Trophoblast cell (in vitro differentiated cells and primary cell): Measurements from ENCODE around the gene WNT8A.

Source experiments
- DNase-seq, 2 donors: peaks; one replicate each; pipeline ENCODE4 v3.0.0-alpha.2; 2016
- H2AFZ ChIP-seq: 2 replicates; pipeline ENCODE4 v1.6.1; 2013; ENCODE audit warnings: low read length, moderate library complexity, mild to moderate bottlenecking; ENCODE audit not compliant: insufficient read depth, poor library complexity
- H2AK5ac ChIP-seq: 2 replicates; pipeline ENCODE4 v1.6.1; 2013; ENCODE audit warnings: mild to moderate bottlenecking, low read length
- H2BK120ac ChIP-seq: 2 replicates; pipeline ENCODE4 v1.6.1; 2013; ENCODE audit warnings: low read length, mild to moderate bottlenecking, moderate library complexity; ENCODE audit not compliant: insufficient read depth, poor library complexity
- H2BK12ac ChIP-seq: 2 replicates; pipeline ENCODE4 v1.6.1; 2013; ENCODE audit warnings: mild to moderate bottlenecking, low read length, moderate library complexity
- H2BK5ac ChIP-seq: 2 replicates; pipeline ENCODE4 v1.6.1; 2013; ENCODE audit warnings: low read length, low read depth, moderate library complexity, mild to moderate bottlenecking; ENCODE audit not compliant: poor library complexity
- H3K14ac ChIP-seq: 2 replicates; pipeline ENCODE4 v1.6.1; 2013; ENCODE audit warnings: mild to moderate bottlenecking, low read length
- H3K18ac ChIP-seq: 2 replicates; pipeline ENCODE4 v1.6.1; 2013; ENCODE audit warnings: mild to moderate bottlenecking, low read length
- H3K23ac ChIP-seq: 2 replicates; pipeline ENCODE4 v1.6.1; 2013; ENCODE audit warnings: low read length
- H3K27ac ChIP-seq: 2 replicates; pipeline ENCODE4 v1.5.1; 2013; ENCODE audit warnings: low read depth, mild to moderate bottlenecking, inconsistent platforms, low read length, moderate library complexity
- H3K27me3 ChIP-seq: 2 replicates; pipeline ENCODE4 v1.6.1; 2013; ENCODE audit warnings: inconsistent platforms, mild to moderate bottlenecking, low read length, moderate library complexity; ENCODE audit not compliant: insufficient read depth
- H3K36me3 ChIP-seq, 2 experiments: 1 replicate in 1 of 2; 2 replicates in 1 of 2; pipeline ENCODE4 v1.6.1; 2013; ENCODE audit warnings: low read length in 2 of 2, mild to moderate bottlenecking in 2 of 2, moderate library complexity in 1 of 2; ENCODE audit not compliant: insufficient read depth in 2 of 2, control insufficient read depth in 1 of 2
- H3K4ac ChIP-seq: 2 replicates; pipeline ENCODE4 v1.6.1; 2013; ENCODE audit warnings: low read depth, mild to moderate bottlenecking, low read length, moderate library complexity
- H3K4me1 ChIP-seq, 2 experiments: 1 replicate in 1 of 2; 2 replicates in 1 of 2; pipeline ENCODE4 v1.6.1; 2013; ENCODE audit warnings: low read length in 2 of 2, mild to moderate bottlenecking in 2 of 2, moderate library complexity in 1 of 2; ENCODE audit not compliant: insufficient read depth in 2 of 2, control insufficient read depth in 1 of 2
- H3K4me2 ChIP-seq: 2 replicates; pipeline ENCODE4 v1.6.1; 2013; ENCODE audit warnings: inconsistent platforms, mild to moderate bottlenecking, low read length, moderate library complexity
- H3K4me3 ChIP-seq: 2 replicates; pipeline ENCODE4 v1.5.1; 2013; ENCODE audit warnings: mild to moderate bottlenecking, low read depth, low read length, inconsistent platforms
- H3K79me1 ChIP-seq: one replicate; pipeline ENCODE4 v1.6.1; 2013; ENCODE audit warnings: low read length
- H3K79me2 ChIP-seq: 2 replicates; pipeline ENCODE4 v1.6.1; 2013; ENCODE audit warnings: low read length, mild to moderate bottlenecking; ENCODE audit not compliant: control insufficient read depth, insufficient read depth, poor library complexity
- H3K9ac ChIP-seq: 2 replicates; pipeline ENCODE4 v1.6.1; 2013; ENCODE audit warnings: mild to moderate bottlenecking, low read length
- H3K9me3 ChIP-seq: 2 replicates; pipeline ENCODE4 v1.6.1; 2013; ENCODE audit warnings: low read depth, mild to moderate bottlenecking, control low read depth, inconsistent platforms, low read length; ENCODE audit not compliant: insufficient read depth
- H4K12ac ChIP-seq: 2 replicates; pipeline ENCODE4 v1.6.1; 2013; ENCODE audit warnings: low read depth, mild to moderate bottlenecking, low read length, moderate library complexity
- H4K8ac ChIP-seq: 2 replicates; pipeline ENCODE4 v1.6.1; 2013; ENCODE audit warnings: low read depth, mild to moderate bottlenecking, low read length, moderate library complexity
- H4K91ac ChIP-seq: one replicate; pipeline ENCODE4 v1.6.1; 2013; ENCODE audit warnings: low read depth, mild to moderate bottlenecking, low read length, moderate library complexity
- WGBS: extraction: QIAGEN DNeasy Blood & Tissue Kit; methylation state at CpG from one replicate; pipeline ENCODE4 v1.1.7; 2013; ENCODE audit warnings: missing lambda C conversion rate; ENCODE audit not compliant: insufficient read length, insufficient coverage; ENCODE audit errors: extremely low coverage; 5-methylcytosine and 5-hydroxymethylcytosine counted together

The WNT8A gene

GRCh38 chr5:138092301-138092700 is 8.5 kb downstream of the WNT8A start:
- no peak overlapping the region for H2BK120ac ChIP-seq
- H3K9ac ChIP-seq, result no peak overlapping the region
- no peak overlapping the region for H2BK5ac ChIP-seq
- no peak for DNase-seq
- H3K27me3 ChIP-seq, result no peaks in the 10 kb centered on the region
- H3K23ac ChIP-seq, result no peak overlapping the region
- no peak overlapping the region for H2BK12ac ChIP-seq
- H3K9me3 ChIP-seq, result no peaks in the 10 kb centered on the region
- H3K4me3 ChIP-seq, result no peak overlapping the region
- H3K27ac ChIP-seq, result no peak overlapping the region
- WGBS, result no CpG with 5 or more reads among the region's 1 CpG
- no peak overlapping the region for H4K8ac ChIP-seq
- H2AFZ ChIP-seq, result no peak overlapping the region
- no peak overlapping the region for H3K4me2 ChIP-seq
- H3K4me1 ChIP-seq, result no peaks in the 10 kb centered on the region
- H4K91ac ChIP-seq, result no peak overlapping the region
- no peak overlapping the region for H2AK5ac ChIP-seq
- H3K14ac ChIP-seq, result no peak overlapping the region
- H3K4ac ChIP-seq, result no peak overlapping the region
- H3K36me3 ChIP-seq, result no peaks in the 10 kb centered on the region
- H4K12ac ChIP-seq, result no peak overlapping the region
- no peak overlapping the region for H3K18ac ChIP-seq
- H3K79me2 ChIP-seq, result no peaks in the 10 kb centered on the region
- no peaks in the 10 kb centered on the region for H3K79me1 ChIP-seq

- H3K14ac ChIP-seq, result no peak overlapping the region
- H3K27ac ChIP-seq, result no peak overlapping the region
- no peak overlapping the region for H4K8ac ChIP-seq
- no peak overlapping the region for H3K4me3 ChIP-seq
- H3K4me2 ChIP-seq, result no peak overlapping the region
- no peaks in the 10 kb centered on the region for H3K9me3 ChIP-seq
- no peaks in the 10 kb centered on the region for H3K79me2 ChIP-seq
- H3K79me1 ChIP-seq, result no peaks in the 10 kb centered on the region
- H3K36me3 ChIP-seq, result no peaks in the 10 kb centered on the region
- no peak overlapping the region for H3K9ac ChIP-seq
- H2BK5ac ChIP-seq, result no peak overlapping the region
- H3K4me1 ChIP-seq, result no peaks in the 10 kb centered on the region
- no peak overlapping the region for H2BK120ac ChIP-seq
- H4K91ac ChIP-seq, result no peak overlapping the region
- no peak overlapping the region for H2AK5ac ChIP-seq
- DNase-seq, result no peak
- H3K23ac ChIP-seq, result no peak overlapping the region
- no peak overlapping the region for H3K4ac ChIP-seq
- H3K18ac ChIP-seq, result no peak overlapping the region
- H3K27me3 ChIP-seq, result no peaks in the 10 kb centered on the region
- no peak overlapping the region for H2BK12ac ChIP-seq
- no peak overlapping the region for H4K12ac ChIP-seq
- H2AFZ ChIP-seq, result no peak overlapping the region
- WGBS, result no CpG with 5 or more reads among the region's 1 CpG
These were observed 9.2 kb downstream of the WNT8A start for GRCh38 chr5:138093036-138093435.

- Histone ChIP-seq H3K36me3 (no peaks in the 10 kb centered on the region), H3K14ac (no peak overlapping the region), H2AFZ (no peak overlapping the region), H3K4me3 (no peak overlapping the region), H2AK5ac (no peak overlapping the region), H2BK120ac (no peak overlapping the region), H3K4me1 (no peaks in the 10 kb centered on the region), H3K27me3 (no peaks in the 10 kb centered on the region), H4K8ac (no peak overlapping the region), H3K4ac (no peak overlapping the region), H3K27ac (no peak overlapping the region), H3K4me2 (no peak overlapping the region), H2BK5ac (no peak overlapping the region), H3K79me2 (no peaks in the 10 kb centered on the region), H3K79me1 (no peaks in the 10 kb centered on the region), H2BK12ac (no peak overlapping the region), H3K9me3 (no peaks in the 10 kb centered on the region), H3K18ac (no peak overlapping the region), H3K23ac (no peak overlapping the region), H4K91ac (no peak overlapping the region), H3K9ac (no peak overlapping the region), H4K12ac (no peak overlapping the region)
- WGBS, result no CpG with 5 or more reads among the region's 4 CpGs
- no peak for DNase-seq
These were observed 11.5 kb downstream of the WNT8A start for GRCh38 chr5:138095100-138095907.

GRCh38 chr5:138096363-138096762 is 12.5 kb downstream of the WNT8A start:
- Histone ChIP-seq H4K12ac (no peak overlapping the region), H3K18ac (no peak overlapping the region), H4K91ac (no peak overlapping the region), H2BK120ac (no peak overlapping the region), H3K79me1 (no peaks in the 10 kb centered on the region), H3K4me2 (no peak overlapping the region), H3K9ac (no peak overlapping the region), H3K4me1 (no peaks in the 10 kb centered on the region), H2AFZ (no peak overlapping the region), H3K4me3 (no peak overlapping the region), H3K27ac (no peak overlapping the region), H3K79me2 (no peaks in the 10 kb centered on the region), H4K8ac (no peak overlapping the region), H3K27me3 (no peaks in the 10 kb centered on the region), H2BK5ac (no peak overlapping the region), H2AK5ac (no peak overlapping the region), H3K36me3 (no peaks in the 10 kb centered on the region), H3K14ac (no peak overlapping the region), H3K9me3 (no peaks in the 10 kb centered on the region), H2BK12ac (no peak overlapping the region), H3K23ac (no peak overlapping the region), H3K4ac (no peak overlapping the region)
- WGBS, result no CpG with 5 or more reads among the region's 2 CpGs
- DNase-seq, result no peak
